ENCODE data around the gene PACSIN3.
"Not testable (repeated sequence)": the region's sequence is repeated elsewhere in the genome, so short reads cannot be mapped to it uniquely, and the experiment has no call there.

PACSIN3 gene

DNA sequence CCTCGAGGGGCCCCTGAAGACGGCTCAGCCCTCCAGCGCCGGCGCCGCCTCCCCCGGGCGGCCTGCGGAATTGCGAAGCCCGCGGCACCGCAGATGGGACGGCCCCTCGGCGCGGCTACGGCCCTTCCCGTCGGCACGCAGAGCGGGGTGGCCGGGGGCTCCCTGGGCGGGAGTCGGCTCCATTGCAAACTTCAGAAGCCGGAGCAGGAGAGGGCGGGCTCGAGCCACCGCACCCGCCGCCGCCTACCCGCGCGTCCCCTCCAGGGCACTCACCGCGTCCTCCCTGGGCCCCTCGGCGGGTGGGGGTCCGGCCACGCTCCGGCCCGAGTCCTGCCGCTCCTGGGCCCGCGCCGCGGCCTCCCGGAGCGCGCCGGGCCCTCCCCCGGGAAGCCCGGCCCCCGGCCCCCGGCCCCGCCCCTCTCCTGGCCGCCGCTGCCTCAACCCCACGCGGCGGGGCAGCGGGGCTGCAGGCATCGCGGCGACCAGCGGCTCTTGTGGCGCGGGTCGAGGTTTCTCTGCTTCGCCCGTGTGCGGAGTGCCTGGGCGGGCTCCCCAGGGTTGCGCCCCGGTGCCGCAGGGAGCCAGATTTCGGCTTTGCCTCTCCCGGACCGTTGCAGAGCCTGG, at the start of gene PACSIN3:
Gene PACSIN3, minus strand, starts transcription at position 359 of the 624 bp plus-strand sequence. CDS start 3,707 bp downstream, outside the sequence.
- no peak for DNase-seq

DNA sequence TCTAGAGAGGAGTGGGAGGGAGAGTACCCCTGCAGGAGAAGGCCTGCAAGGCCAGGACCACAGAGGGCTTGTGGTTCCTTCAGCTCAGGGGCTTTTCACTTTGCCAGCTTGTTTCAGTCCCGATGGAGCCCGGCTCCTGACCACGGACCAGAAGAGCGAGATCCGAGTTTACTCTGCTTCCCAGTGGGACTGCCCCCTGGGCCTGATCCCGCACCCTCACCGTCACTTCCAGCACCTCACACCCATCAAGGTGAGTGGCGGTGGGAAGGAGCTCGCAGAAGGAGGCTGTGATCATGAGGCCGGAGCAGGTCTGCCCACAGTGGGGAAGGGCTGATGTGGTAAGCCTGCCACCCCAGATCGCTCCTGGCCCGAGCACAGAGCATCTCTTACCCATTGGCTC, 48.9 kb upstream of the PACSIN3 start:
- DNase-seq: no peak

DNA sequence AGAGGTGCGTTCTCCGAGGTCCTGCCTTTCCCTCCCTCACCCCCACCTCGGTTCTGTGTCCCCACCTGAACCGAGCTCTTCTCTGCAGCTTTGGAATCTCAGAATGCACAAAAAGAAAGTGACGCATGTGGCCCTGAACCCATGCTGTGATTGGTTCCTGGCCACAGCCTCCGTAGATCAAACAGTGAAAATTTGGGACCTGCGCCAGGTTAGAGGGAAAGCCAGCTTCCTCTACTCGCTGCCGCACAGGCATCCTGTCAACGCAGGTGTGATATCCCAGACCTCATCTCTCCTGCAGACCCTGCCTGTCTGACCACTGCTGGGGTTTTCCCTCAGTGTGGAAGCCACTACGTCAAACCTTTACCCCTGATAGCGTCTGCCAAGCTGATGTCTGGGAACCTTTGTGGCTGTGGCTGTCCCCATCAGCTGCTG, 48.5 kb upstream of the PACSIN3 start:
- DNase-seq: no peak

DNA sequence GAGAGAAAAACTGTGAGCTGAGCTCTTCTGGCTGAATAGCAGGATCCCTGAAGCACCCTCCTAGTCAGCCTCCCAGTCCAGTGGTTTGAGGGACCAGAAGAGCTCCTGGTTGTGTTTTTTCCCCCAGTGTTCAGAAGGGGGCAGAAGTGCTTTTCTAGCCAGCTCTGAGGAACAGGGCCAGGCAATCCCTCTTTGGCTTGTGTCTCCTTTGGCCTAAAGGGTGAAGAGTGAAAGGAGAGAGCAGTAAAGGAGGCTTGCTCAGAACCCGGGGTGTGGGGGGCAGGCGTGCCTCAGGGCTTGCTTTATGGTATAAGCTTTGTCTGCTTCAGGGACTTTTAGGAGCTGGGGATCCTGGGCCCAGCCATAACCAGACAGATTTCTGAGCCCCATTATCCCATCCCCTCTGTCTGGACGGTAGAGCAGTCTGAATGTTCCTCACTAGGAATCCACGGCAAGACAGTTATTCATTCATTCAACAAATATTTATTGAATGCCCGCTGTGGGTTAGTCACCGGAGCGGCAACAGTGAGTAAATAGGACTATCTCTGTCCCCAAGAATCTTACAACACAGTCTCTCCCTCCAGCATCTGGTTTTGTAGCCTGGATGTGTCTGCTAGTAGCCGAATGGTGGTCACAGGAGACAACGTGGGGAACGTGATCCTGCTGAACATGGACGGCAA, 47.9 kb upstream of the PACSIN3 start:
- no peak for DNase-seq

DNA sequence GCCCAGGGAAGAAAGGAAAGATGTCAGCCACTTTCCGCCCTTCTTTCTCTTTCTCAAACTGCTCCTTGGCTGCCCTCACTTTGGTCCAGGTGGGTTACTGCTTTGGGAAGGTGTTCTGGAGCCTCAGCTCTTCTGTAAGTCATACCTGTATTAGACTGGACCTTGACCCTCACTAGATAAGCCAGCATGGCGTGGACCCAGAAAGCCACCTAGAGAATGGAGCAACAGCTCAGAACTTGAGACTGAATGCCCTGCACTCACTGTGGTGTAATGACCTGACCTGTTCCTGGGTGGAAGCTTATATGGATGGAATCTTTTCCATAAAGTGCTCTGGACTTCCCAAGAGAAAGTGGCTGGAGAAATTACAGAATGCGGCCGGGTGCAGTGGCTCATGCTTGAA, 46.8 kb upstream of the PACSIN3 start:
- DNase-seq: no peak

DNA sequence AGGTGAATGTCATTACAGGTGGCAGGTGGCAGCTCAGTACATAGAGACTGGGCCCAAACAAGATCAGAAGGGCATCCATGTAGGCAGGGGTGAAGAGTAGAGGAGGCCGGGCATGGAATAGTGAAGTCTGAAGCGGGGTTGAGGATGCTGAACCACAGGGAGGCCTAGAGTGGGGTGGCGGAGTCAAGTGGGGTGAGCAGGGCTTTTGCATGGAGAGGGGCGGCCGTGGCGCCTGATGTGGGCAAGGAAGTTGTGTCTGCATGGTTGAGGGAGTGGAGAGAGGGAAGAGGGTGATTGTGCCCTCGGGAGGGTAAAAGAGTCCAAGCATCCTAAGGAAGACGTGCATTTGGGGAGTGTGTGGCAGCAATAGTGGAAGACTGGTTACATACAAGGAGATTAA, 42.9 kb upstream of the PACSIN3 start:
- DNase-seq: no peak

DNA sequence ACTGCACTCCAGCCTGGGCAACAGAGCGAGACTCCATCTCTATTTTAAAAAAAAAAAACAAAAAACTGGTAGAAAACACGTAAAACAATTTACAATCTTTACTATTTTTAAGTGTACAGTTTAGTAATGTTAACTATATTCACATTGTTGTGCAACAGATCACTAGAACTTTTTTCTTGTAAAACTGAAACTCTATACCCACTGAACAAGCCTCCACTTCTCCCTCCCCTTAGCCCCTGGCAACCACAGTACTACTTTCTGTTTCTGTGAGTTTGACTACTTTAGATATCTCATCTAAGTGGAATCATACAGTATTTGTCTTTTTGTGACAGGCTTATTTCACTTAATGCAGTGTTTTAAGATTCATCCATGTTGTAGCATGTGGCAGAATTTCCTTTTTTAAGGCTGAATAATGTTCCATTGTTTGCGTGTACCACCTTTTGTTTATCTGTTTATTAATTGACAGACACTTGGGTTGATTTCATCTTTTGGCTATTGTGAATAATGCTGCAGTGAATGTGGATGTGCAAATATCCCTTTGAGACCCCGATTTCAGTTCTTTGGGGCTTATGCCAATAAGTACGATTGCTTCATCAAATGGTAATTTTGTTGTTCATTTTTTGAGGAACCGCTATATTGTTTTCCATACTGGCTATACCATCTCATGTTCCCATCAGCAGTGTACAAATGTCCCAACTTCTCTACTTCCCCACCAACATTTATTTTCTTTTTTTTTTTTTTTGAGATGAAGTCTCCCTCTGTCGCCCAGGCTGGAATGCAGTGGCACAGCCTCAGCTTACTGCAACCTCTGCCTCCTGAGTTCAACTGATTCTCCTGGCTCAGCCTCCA, 39.5 kb upstream of the PACSIN3 start:
- no peak for DNase-seq

DNA sequence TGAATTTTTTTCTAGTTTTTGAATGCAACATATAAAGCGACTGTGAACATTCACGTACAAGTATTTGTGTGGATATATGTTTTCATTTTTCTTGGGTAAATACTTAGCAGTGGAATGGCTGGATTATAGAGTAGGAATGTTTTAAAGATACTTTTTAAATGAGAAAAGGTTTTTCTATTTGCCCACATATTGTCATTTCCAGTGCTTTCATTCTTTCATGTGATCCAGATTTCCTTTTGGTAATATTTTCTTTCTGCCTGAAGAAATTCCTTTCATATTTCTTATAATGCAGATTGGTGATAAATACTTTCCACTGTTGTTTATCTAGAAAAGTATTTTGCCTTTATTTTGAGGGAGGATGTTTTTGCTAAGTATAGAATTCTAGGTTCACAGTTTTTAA, 36.5 kb upstream of the PACSIN3 start:
- DNase-seq: no peak

DNA sequence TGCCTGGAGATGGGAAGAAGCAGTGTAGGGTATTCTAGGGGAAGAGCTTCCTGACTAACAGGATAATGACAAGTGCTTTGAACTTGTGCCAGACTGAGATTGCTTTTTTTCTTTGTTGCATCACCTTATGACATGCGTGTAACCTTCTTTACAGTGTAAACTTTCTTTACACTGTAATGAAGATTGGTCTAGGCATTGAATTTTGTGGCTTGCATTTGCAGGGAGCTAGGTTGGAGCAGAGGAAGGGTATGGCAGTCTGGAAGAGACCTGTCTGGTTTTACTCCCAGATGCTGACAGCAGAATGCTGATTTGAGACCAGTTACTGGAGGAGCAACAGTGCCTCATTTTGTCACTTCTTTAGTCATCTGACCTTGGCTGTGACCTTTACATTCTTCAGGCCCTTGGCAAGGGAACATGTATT, 34.2 kb upstream of the PACSIN3 start:
- no peak for DNase-seq

DNA sequence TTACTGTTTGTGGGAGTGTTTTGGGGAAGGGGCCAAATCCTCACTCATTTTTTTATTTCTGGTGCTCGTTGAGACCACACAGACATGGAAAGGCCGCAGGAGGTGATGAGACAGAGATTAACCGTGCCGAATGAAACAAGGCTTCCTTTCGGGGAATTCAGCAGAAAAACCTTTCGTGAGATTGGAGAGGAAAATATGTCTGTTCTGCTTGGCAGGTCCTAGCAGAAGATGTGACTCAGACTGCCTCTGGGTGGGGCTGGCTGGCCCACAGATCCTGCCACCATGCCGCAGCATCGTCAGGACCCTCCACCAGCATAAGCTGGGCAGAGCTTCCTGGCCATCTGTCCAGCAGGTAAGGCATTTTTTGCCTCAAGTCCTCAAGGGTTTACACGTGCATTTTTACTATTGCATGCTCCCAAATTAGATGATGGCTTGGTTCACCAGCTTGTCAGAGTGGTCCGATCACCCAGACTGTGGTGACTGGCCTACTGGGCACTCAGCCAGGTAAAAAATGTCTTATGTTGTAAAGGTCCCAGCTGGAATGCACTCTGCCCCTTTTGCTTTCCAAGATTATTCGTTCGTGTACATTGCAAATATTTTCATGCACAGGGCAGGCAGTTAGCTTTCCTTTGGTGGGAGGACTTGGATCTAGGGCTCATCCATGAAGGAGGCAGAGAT, 30.0 kb upstream of the PACSIN3 start:
- DNase-seq: no peak

DNA sequence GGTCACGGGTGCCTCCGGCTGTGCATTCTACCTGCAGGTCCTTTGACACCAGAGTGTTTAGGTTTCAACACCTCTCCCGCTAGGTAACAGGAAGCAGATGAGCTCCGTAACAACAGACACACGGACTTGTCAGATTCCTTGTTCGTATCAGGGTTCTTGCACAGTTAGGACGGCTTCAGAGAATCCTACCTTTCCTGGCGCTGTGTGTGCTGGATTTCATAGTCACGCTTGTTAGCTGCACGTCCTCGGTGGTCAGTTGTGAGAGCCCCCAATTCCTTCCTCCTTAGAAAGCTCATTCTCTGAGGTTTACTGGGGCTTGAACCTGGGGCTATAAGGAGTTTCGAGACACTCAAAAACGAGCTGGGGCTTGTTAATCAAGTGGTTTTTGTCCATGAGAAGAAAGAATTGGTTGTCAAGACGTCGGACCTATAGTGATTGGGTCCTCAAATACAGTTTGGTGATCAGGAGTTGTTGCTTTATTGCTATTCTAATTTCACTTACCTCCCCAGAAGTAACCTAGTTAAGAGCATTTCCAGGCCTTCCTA, 29.2 kb upstream of the PACSIN3 start:
- DNase-seq: peak in 1 of 2 experiments; percentile 80

DNA sequence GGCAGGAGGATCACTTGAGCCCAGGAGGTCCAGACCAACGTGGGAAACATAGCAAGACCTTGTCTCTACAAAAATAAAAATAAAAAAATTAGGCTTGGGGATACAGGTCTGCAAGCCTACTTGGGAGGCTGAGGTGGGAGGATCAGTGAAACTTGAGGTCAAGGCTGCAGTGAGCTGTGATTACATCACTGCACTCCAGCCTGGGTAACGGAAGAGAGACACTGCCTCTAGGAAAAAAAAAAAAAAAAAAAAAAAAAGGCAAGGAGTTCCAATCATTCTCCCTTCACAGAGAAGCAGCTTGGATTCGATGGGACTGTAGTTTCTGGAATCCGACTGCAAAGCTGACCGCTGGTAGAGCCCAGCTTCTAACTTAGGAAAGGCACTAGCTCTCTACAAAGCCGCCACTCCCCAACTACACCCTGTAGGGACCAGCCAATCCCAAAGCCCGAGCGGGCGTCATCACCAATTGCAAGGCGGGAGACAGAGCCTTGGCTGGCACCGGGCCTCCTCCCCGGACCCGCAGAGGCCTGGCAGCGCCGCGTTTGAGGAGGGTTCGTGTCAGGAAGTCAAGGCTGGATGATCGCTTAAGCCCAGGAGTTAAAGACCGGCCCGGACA, 27.8 kb upstream of the PACSIN3 start:
- peak; percentile 67 to 82 for DNase-seq

DNA sequence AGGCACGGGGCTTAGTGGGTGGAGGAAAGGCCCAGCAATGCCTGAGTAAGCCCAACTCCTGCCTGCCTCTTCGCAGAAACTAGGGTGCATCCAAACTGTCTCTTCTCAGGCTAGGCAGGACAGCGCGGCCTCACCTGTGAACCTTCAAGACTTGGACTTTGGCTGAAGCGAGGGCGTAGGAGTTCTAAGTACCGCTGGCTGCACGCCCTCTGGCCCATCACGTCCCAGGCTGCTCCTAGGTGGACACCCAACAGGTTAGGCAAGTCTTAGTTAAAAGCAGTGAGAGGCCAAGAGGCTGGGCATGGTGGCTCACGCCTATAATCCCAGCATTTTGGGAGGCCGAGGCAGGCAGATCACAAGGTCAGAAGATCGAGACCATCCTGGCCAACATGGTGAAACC, 26.7 kb upstream of the PACSIN3 start:
- DNase-seq: no peak

DNA sequence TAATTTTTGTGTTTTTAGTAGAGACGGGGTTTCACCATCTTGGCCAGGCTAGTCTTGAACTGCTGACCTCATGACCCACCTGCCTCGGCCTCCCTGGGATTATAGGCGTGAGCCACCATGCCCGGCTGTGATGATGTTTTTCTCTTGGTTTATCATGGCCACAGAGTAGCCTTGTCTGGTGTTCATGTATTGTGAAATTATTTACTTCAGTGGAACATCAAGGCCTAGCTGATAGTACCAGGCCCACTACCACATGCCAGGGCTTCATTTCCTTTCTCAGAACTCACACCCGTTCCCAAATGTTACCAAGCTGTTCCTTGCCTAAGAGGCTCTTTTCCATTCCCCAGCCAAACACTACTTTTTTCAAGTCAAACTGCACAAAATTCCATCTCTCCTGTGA, 22.4 kb upstream of the PACSIN3 start:
- no peak for DNase-seq

DNA sequence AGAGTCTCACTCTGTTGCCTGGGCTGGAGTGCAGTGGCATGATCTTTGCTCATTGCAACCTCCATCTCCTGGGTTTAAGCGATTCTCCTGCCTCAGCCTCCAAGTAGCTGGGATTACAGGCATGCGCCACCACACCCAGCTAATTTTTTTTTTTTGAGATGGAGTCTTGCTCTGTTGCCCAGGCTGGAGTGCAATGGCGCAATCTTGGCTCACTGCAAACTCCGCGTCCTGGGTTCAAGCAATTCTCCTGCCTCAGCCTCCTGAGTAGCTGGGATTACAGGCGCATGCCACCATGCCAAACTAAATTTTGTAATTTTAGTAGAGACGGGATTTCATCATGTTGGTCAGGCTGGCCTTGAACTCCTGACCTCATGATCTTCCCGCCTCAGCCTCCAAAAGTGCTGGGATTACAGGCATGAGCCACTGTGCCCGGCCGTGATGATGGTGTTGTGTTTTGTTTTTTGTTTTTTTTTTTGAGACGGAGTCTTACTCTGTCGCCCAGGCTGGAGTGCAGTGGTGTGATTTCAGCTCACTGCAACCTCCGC, 21.8 kb upstream of the PACSIN3 start:
- DNase-seq: not testable (repeated sequence)

DNA sequence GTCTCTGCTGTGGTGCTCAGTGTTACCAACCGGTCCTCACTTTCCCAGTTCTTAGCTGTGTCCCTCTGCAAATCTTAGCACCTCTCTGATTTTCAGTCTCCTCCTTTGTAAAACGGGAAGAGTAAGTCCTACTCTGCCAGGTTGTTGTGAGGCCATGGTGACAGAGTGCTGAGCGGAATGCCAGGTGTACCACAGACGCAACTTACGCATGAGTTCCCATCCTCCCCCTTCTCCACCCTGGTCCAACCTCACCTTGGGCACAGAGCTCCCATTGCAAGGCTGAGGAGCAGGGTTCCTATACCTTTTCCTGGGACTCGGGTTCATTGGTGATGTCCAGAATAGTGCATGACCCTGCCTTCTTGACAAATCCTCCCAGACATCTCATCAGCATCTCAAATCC, 21.2 kb upstream of the PACSIN3 start:
- DNase-seq: no peak

DNA sequence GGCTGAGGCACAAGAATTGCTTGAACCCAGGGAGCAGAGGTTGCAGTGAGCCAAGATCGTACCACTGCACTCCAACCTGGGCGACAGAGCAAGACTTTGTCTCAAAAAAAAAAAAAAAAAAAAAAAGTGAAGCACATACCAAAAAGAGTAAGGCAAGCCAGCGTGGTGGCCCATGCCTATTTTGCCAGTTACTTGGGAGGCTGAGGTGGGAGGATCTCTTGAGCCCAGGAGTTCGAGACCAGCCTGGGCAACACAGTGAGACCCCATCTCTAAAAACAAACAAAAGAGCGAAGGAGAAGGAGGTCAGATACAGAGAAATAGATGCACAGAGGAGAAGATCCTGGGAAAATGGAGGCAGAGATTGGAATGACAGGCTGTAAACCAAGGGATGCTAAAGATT, 20.3 kb upstream of the PACSIN3 start:
- not testable (repeated sequence) for DNase-seq

DNA sequence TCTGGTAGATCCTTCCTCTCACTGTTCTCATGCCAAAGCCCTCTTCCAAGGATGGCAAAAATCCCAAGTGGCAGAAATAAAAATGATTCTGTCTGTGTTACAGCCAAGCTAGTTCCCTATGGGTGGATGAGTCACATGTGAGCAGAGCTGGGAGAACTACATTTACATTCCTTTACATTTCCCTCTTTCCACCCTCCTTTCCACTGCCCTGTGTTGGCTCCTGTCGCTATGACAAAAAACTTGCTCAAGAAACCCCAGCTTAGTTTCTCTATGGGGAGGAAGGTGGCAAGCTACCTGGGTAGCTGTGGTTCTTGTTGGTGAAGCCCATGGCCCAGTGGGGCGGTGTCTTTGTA, 18.4 kb upstream of the PACSIN3 start:
- DNase-seq: no peak

DNA sequence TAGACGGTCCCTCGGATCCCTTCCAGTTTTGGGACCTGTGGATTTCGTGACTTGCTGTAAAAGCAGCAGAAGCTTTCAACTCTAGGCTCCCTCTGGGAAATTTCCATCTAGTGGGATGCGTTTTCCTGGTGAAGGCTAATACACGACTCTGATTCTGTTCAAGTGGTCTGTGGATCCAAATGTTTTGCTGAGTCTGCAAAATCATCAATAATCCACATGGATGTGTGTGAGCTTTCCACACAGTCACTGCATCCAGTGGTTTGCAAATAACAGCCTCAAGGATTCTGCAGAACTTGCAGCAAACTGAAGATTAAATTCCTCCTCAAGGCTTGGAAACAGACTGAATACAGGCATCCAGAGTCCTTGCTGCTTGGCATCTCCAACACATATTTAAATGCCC, 16.3 kb upstream of the PACSIN3 start:
- no peak for DNase-seq

DNA sequence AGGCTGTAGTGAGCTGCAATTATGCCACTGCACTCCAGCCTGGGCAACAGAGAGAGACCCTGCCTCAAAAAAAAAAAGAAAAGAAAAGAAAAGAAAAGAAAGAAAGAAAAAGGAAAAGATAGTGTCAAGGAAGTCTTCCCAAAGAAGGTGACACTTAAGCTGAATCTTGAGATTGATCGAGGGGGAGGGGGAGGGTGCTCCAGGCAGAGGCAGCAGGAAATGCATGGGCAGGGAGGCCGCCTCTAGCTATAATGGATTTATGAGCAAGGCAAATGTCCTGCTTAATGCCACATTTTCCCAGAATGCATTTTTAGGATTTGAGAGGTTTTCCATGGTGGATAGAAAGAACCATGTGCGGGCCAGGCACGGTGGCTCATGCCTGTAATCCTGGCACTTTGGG, 14.8 kb upstream of the PACSIN3 start:
- no peak for DNase-seq

DNA sequence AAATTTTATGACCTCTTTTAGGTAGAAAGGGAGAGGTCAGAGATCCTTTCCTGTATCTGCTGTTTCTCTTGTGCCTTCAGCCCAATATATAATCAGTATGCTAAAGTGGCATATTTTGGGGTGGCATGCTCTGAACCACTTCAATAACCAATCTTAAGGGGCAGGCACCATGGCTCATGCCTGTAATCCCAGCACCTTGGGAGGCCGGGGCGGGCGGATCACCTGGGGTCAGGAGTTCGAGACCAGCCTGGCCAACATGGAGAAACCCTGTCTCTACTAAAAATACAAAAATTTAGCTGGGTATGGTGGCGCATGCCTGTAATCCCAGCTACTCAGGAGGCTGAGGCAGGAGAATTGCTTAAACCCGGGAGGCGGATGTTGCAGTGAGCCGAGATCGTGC, 11.9 kb upstream of the PACSIN3 start:
- DNase-seq: not testable (repeated sequence)

DNA sequence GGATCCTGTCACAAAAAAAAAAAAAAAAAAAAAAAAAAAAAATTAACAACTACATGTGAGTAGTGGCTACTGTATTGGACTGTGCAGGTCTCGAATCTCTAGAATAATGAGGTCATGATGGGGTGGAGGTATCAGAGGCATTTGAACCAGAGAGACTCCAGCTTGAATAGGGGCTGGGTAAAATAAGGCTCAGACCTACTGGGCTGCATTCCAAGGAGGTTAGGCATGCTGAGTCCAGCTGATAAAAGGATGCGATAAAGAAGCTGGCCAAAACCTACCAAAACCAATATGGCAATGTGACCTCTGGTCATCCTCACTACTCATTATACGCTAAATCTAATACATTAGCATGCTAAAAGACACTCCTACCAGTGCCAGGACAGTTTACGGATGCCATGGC, 5.9 kb upstream of the PACSIN3 start:
- DNase-seq: no peak

All from NCI-H187 (cell line).